Mucosa of stomach (tissue), 1 donor: ENCODE results near the gene ORM1.
"Not testable (repeated sequence)": the region's sequence is repeated elsewhere in the genome, so short reads cannot be mapped to it uniquely, and the experiment has no call there.

Source experiments
- H3K27me3 ChIP-seq: one replicate; pipeline ENCODE4 v1.7.0; 2013; ENCODE audit warnings: mild to moderate bottlenecking, low read length; ENCODE audit not compliant: control insufficient read depth, insufficient read depth
- H3K36me3 ChIP-seq: one replicate; pipeline ENCODE4 v1.7.0; 2013; ENCODE audit warnings: low read length; ENCODE audit not compliant: control insufficient read depth, insufficient read depth
- H3K4me1 ChIP-seq: one replicate; pipeline ENCODE4 v1.7.0; 2013; ENCODE audit warnings: mild to moderate bottlenecking, low read length; ENCODE audit not compliant: control insufficient read depth, insufficient read depth
- H3K4me3 ChIP-seq: one replicate; pipeline ENCODE4 v1.7.0; 2013; ENCODE audit warnings: low read length
- H3K9ac ChIP-seq: one replicate; pipeline ENCODE4 v1.7.0; 2013; ENCODE audit warnings: mild to moderate bottlenecking, low read length, moderate library complexity
- H3K9me3 ChIP-seq: one replicate; pipeline ENCODE4 v1.7.0; 2013; ENCODE audit warnings: mild to moderate bottlenecking, low read length, moderate library complexity; ENCODE audit not compliant: control insufficient read depth
- donor health status: Pancreatic carcinoma.

Gene ORM1

DNA sequence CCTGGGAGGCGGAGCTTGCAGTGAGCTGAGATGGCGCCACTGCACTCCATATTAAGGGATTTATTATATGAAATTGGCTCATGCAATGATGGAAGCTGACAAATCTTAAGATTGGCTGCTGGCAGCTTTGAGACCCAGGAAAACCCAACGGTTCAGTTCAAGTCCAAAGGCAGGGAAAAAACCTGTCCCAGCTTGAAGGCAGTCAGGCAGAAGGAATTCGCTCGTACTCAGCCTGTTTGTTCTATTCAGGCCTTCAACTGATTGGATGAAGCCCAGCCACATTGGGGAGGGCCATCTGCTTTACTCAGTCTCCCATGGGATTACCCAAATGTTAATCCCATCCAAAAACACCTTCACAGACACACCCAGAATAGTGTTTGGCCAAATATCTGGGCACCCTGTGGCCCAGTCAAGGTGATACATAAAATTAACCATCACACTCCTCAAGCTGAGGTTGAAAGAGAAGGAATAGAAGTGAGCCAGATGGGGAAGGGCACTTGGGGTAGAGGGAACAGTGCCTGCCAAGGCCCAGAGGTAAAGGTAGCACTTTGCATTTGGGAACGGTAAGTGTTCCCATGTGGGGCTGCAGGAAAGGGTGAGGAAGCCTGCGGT is 8.5 kb upstream of the ORM1 start:
- Histone ChIP-seq H3K27me3 (no peaks in the 10 kb centered on the region), H3K4me1 (peaks cover 8% of the 10 kb centered on the region), H3K4me3 (no peak overlapping the region), H3K9ac (no peak overlapping the region), H3K36me3 (no peaks in the 10 kb centered on the region), H3K9me3 (no peaks in the 10 kb centered on the region)

DNA sequence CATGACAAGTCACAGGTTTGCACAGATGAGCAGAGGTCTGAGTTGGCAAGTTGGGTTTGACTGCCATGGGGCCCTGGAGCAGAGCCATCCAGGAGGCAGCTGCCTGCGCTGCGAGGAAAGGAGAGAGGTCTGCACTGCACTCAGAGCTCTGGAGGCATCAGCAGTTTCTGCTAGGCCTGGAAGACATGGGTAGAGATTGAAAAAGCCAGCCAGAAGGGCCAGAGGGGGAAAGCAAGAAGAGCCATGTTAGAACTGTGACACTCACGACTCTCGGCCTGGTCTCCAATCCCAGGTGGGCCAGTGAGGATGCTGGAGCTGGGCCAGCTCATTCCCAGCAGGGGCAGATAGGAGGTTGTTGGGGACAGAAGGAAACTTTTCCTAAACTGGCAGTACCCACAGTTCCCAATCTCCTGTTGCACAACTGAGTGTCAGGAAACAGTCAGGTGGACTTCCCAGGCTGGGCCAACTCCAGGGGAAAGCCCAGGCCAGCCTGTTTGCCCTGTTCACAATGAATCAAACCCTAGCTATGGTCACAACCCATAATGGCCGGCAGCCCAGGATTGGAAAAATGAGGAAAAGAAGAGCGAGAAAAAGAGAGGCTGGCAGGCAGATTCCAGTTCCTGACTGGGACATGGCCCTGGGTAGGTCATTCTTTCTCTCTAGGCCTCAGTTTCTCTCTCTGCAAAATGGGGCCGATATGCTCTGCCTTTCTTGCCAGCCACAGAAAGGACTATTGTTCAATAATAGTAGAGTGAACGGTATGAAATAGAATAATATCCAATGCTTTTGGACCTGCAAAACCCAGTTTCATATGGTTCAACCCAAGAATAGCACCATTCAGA is 7.8 kb upstream of the ORM1 start:
- Histone ChIP-seq H3K4me3 (no peak overlapping the region), H3K9me3 (no peaks in the 10 kb centered on the region), H3K9ac (no peak overlapping the region), H3K4me1 (peaks cover 8% of the 10 kb centered on the region), H3K27me3 (no peaks in the 10 kb centered on the region), H3K36me3 (no peaks in the 10 kb centered on the region)

DNA sequence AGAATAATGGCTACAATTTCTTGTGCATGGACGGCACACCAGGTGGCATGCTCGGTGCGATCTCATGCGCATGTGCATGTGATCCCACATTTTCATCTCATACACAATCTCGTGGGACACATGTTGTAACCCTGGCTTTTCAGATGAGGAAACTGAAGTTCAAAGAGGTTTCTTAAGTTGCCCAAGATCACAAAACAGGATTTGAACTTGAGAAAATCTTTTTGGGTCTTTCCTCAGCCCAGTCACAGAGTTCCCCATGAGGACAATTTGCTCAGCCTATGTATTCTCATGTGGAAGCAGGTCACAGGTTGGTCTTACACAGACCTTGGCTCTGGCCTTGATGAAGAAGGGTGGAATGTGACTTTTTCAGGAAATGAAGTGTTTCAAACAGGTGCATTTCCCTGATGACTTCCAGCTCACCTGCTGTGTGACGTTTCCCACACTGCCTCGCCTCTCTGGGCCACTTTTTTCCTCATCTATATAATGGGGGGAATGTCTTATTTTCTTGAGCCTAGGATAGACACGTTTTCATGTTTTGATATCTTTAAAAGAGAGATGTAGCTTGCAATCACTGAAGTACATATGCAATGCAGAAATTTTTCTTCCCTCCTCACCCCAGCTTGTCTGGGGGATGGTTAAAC is 7.1 kb upstream of the ORM1 start:
- Histone ChIP-seq H3K9ac (no peak overlapping the region), H3K9me3 (no peaks in the 10 kb centered on the region), H3K36me3 (no peaks in the 10 kb centered on the region), H3K27me3 (no peaks in the 10 kb centered on the region), H3K4me1 (peaks cover 8% of the 10 kb centered on the region), H3K4me3 (no peak overlapping the region)

DNA sequence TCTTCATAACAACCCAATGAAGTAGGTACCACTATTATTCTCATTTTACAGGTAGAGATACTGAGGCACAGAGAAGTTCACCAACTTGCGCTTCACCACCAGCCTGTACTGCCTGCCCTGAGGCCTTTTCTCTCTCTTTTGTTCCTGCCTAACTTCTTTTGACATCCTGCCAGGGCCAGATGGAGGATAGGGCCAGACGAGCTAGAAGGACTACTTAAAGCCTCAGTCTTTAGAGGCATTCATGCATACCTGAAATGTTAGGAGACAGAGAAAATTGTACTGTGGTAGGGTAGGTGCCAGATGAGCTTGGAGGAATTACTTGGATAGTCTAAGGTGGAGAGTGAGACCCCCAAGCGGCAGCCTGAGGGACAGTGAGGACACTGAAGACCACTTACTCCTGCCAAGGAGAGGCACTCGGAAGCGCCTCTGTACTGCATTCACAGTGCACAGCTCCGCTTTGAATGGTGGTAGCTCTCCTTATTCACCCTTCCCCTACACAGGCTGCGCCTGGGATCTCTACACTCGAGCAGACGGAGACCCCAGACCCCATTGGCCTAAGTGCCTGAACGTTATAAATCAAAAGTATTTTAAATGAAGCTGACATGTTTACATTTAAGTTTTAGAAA is 6.2 kb upstream of the ORM1 start:
- no peak overlapping the region for H3K4me3 ChIP-seq
- H3K9ac ChIP-seq, result no peak overlapping the region
- H3K9me3 ChIP-seq, result no peaks in the 10 kb centered on the region
- H3K4me1 ChIP-seq, result peaks cover 8% of the 10 kb centered on the region
- H3K27me3 ChIP-seq, result no peaks in the 10 kb centered on the region
- no peaks in the 10 kb centered on the region for H3K36me3 ChIP-seq

DNA sequence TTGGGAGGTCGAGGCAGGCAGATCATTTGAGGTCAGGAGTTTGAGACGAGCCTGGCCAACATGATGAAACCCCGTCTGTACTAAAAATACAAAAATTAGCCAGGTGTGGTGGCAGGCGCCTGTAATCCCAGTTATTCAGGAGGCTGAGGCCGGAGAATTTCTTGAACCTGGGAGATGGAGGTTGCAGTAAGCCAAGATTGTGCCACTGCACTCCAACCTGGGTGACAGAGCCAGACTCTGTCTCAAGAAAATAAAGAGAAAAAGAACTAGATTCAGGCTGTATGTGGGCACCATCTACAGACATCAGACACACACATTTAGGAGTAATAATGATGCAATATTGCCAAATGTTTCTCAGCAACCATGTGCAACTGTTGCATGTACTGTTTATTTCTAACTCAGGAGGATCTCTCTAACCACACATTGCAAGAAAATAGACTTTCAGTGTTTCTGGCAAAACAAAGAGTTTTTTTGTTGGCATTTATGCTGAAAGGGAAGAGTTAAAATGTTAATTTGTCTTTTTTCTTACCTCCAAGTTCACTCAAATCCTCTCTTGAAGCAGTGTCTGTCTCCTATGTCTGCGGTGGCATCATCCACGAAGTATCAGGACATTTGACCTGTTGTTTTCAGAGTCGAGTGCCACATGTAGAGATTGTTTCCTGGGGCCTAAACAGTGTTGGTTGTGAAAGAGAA is 5.1 kb upstream of the ORM1 start:
- H3K9ac ChIP-seq, result no peak overlapping the region
- no peaks in the 10 kb centered on the region for H3K9me3 ChIP-seq
- peaks cover 8% of the 10 kb centered on the region for H3K4me1 ChIP-seq
- no peaks in the 10 kb centered on the region for H3K36me3 ChIP-seq
- H3K4me3 ChIP-seq, result no peak overlapping the region
- no peaks in the 10 kb centered on the region for H3K27me3 ChIP-seq

DNA sequence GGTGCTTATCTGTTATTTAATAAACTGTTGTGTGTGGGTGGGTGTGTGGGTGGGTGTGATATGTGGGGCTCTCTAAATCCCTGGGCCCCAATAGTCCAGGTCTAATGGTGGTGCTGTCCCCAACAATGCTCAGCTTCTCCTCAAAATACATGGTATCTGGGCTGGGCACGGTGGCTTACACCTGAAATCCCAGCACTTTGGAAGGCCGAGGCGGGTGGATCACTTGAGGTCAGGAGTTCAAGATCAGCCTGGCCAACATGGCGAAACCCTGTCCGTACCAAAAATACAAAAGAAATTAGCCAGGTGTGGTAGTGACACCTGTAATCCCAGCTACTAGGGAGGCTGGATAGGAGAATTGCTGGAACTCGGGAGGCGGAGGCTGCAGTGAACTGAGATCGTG is 4.5 kb upstream of the ORM1 start:
- Histone ChIP-seq H3K4me3 (no peak overlapping the region), H3K4me1 (peaks cover 8% of the 10 kb centered on the region), H3K36me3 (no peaks in the 10 kb centered on the region), H3K9me3 (no peaks in the 10 kb centered on the region), H3K27me3 (no peaks in the 10 kb centered on the region), H3K9ac (no peak overlapping the region)

DNA sequence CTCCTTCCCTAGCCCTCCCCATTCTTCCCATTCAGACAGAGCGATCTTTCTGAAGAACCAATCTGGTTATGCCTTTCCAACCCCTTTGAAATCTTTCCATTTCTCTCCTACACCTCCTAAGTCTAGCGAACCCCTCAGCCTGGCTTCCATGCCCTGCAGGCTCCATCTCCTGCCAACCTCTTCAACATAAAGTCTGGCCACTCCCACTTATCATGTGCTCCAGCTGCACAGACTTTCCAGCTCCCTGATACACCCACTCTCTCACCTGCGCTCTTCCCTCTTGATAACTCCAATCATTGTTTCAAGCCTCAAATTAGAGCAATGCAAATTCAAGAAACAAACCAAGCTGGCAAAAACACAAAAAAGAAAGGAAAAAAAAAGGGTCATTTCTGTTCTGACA is 3.8 kb upstream of the ORM1 start:
- Histone ChIP-seq H3K36me3 (no peaks in the 10 kb centered on the region), H3K9me3 (no peaks in the 10 kb centered on the region), H3K4me3 (no peak overlapping the region), H3K4me1 (peaks cover 8% of the 10 kb centered on the region), H3K9ac (no peak overlapping the region), H3K27me3 (no peaks in the 10 kb centered on the region)

DNA sequence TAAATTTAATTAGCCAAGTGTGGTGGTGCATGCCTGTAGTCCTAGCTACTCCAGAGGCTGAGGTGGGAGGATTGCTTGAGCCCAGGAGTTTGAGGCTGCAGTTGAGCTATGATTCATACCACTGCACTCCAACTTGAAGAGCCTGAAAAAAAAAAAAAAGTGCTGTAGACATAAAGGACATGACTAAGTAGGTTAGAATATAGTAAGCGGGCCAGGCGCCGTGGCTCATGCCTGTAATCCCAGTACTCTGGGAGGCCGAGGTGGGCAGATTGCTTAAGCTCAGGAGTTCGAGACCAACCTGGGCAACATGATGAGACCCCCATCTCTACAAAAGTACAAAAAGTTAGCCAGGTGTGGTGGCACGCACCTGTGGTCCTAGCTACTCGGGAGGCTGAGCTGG is 2.2 kb upstream of the ORM1 start:
- H3K9ac ChIP-seq, H3K9me3 ChIP-seq, H3K27me3 ChIP-seq, H3K36me3 ChIP-seq, H3K4me3 ChIP-seq, H3K4me1 ChIP-seq: not testable (repeated sequence)

DNA sequence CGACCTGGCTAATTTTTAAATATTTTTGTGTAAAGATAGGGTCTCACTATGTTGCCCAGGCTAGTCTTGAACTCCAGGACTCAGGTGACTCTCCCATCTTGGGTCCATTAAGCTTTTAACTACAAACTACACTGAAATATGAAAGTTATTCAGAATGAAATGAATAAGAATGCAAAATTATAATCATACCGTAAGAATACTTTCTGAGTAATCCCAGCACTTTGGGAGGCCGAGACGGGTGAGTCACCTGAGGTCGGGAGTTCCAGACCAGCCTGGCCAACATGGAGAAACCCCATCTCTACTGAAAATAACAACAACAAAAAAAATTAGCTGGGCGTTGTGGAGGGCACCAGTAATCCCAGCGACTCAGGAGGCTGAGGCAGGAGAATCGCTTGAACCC is 1.1 kb upstream of the ORM1 start:
- Histone ChIP-seq H3K9me3 (no peaks in the 10 kb centered on the region), H3K36me3 (no peaks in the 10 kb centered on the region), H3K27me3 (no peaks in the 10 kb centered on the region), H3K9ac (no peak overlapping the region), H3K4me1 (no peaks in the 10 kb centered on the region), H3K4me3 (no peak overlapping the region)

DNA sequence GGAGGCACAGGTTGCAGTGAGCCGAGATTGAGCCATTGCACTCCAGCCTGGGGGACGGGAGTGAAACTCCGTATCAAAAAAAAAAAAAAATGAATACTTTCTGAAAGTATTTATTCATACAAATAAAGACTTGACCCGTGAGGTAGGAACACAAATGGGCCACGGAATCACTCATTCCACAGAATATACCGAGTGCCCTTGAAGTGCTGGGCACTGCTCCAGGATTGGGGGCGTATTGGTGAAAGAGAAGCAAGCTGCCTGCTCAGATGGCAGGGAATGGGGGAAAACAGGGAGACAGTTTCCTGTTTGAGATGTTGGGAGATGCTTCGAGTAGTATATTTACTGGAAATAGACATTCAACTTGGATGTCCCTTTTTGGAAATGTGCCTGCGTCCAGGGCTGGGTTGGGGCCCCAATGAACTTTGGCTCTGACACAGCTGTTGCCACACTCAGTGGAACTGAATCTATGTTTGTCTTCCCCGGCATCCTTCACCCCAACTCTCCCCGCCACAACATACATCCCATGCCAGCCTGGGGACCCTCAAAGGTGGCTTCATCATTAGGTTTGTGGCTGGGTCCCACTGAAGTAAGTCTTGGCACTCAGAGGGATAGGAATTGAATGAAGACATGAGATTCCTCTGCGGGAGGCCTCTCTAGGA is 609 bp upstream of the ORM1 start:
- H3K9ac ChIP-seq, H3K27me3 ChIP-seq, H3K4me3 ChIP-seq, H3K9me3 ChIP-seq, H3K4me1 ChIP-seq, H3K36me3 ChIP-seq: not testable (repeated sequence)

DNA sequence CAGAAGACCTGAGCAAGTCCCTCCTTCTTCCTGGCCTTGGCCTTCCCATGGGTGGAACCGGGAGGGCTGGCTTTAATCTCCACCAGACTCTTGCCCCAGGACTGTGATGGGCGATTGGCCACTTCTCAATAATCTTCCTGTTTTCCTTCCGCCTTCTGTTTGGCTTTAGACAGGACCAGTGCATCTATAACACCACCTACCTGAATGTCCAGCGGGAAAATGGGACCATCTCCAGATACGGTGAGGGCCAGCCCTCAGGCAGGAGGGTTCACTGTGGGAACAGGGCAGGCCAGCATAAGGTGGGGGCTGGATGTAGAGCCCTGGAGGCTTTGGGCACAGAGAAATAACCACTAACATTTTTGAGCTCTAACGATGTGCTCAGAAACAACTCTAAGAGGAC is 951 bp downstream of the ORM1 start:
- H3K4me1 ChIP-seq, result peaks cover 14% of the 10 kb centered on the region
- H3K9ac ChIP-seq, H3K27me3 ChIP-seq, H3K4me3 ChIP-seq, H3K36me3 ChIP-seq, H3K9me3 ChIP-seq: not testable (repeated sequence)
